Right lobe of liver (tissue), 4 donors: ENCODE results near the gene LAMA1.

Experiments used
- CTCF ChIP-seq, 4 donors: fragments of 200-600 bp in 3 of 4; fragments of 450-650 bp in 1 of 4; IDR thresholded peaks; one replicate each; pipeline versions ENCODE4 v1.5.1 to v1.8.0; 2016 to 2022; ENCODE audit warnings: antibody characterized with exemption in 4 of 4, mild to moderate bottlenecking in 2 of 4
- POLR2A ChIP-seq: fragments of 450-650 bp; IDR thresholded peaks from one replicate; pipeline ENCODE4 v1.6.1; 2017; ENCODE audit warnings: antibody characterized with exemption, mild to moderate bottlenecking
- donor health status: DM: no; HTN: no; CAD: no.
- donor health status: DM: no; HTN: no; CAD: no.
- donor health status: DM: no; HTN: yes; CAD: no.

- TF ChIP-seq POLR2A: no peak
- no peak for TF ChIP-seq CTCF (IDR thresholded peaks at IDR 0.05)
These were observed 106.5 kb downstream of the LAMA1 start for GRCh38 chr18:7011142-7011541.
